Endothelial cell of umbilical vein (primary cell): ENCODE data around the gene FOXL2NB. TPM values are rescaled to one million over a fixed set of nuclear protein-coding genes. Genes with fewer than 3 reads are reported as not detected.

Experiments
- BruUV-seq: library from RNA; stranded (reverse); fragments of 400-500 nt; replicated peaks from 2 replicates; lab custom pipeline; 2021; lab: Mats Ljungman, UMichigan
- CTCF ChIA-PET: fragments of 300-600, 350-600 bp; sonication (Branson Sonifier 250); formaldehyde crosslinking; loops from one replicate; lab custom pipeline; 2021; ENCODE audit warnings: antibody characterized with exemption, inconsistent platforms; lab: Charles Lee
- POLR2A ChIA-PET: fragments of 300-600, 350-600 bp; sonication (Branson Sonifier 250); formaldehyde crosslinking; loops from one replicate; lab custom pipeline; 2021; ENCODE audit warnings: antibody characterized with exemption, inconsistent platforms; lab: Charles Lee
- DNase-seq: peaks from one replicate; pipeline ENCODE4 v3.0.0-alpha.2; 2011; ENCODE audit warnings: low read depth, low spot score
- FAIRE-seq: peaks from 2 replicates; lab custom pipeline; 2011; peaks lifted over from hg19 to GRCh38; lab: Jason Lieb, UNC
- H2AFZ ChIP-seq: 2 replicates; pipeline ENCODE4 v1.6.0; 2012; ENCODE audit warnings: low read depth, low read length, control low read depth, inconsistent platforms
- H3K27ac ChIP-seq: 2 replicates; pipeline ENCODE4 v1.5.1; 2011; ENCODE audit warnings: low read depth, mild to moderate bottlenecking, control low read depth, low read length, moderate library complexity; ENCODE audit not compliant: insufficient read depth
- H3K27me3 ChIP-seq, 2 experiments: 2 replicates each; pipeline versions ENCODE4 v1.6.0 to v1.6.1; 2011; ENCODE audit warnings: low read length in 2 of 2, mixed read lengths in 1 of 2; ENCODE audit not compliant: control insufficient read depth in 2 of 2, insufficient read depth in 2 of 2
- H3K36me3 ChIP-seq, 2 experiments: 2 replicates in 1 of 2; 3 replicates in 1 of 2; pipeline ENCODE4 v1.5.1; 2011; ENCODE audit warnings: low read length in 2 of 2, mild to moderate bottlenecking in 1 of 2, moderate library complexity in 1 of 2; ENCODE audit not compliant: control insufficient read depth in 2 of 2, insufficient read depth in 2 of 2; ENCODE audit errors: extremely low read depth in 1 of 2
- H3K4me1 ChIP-seq: 3 replicates; pipeline ENCODE4 v1.5.1; 2011; ENCODE audit warnings: mild to moderate bottlenecking, low read length; ENCODE audit not compliant: control insufficient read depth, insufficient read depth; ENCODE audit errors: extremely low read depth
- H3K4me2 ChIP-seq: 2 replicates; pipeline ENCODE4 v1.6.1; 2011; ENCODE audit warnings: low read length, control low read depth, mixed read lengths; ENCODE audit not compliant: insufficient read depth
- H3K4me3 ChIP-seq, 3 experiments: fragments of 200-600 bp in 1 of 3; sonication (generic), shearing (Covaris generic) in 1 of 3; replicated peaks in 1 of 3; 2 replicates each; pipeline ENCODE4 v1.5.1; 2011 to 2016; ENCODE audit warnings: control low read depth in 3 of 3, low read length in 3 of 3, mild to moderate bottlenecking in 2 of 3, inconsistent platforms in 1 of 3, low read depth in 1 of 3, moderate library complexity in 1 of 3; ENCODE audit not compliant: insufficient read depth in 1 of 3
- H3K79me2 ChIP-seq: 2 replicates; pipeline ENCODE4 v1.6.0; 2012; ENCODE audit warnings: low read length, inconsistent platforms; ENCODE audit not compliant: control insufficient read depth, insufficient read depth
- H3K9ac ChIP-seq: replicated peaks from 2 replicates; pipeline ENCODE3; 2011; ENCODE audit warnings: low read length, control low read depth; ENCODE audit not compliant: insufficient read depth; ENCODE audit errors: extremely low read depth
- H3K9me1 ChIP-seq: replicated peaks from 3 replicates; pipeline ENCODE4 v1.6.0; 2011; ENCODE audit warnings: mild to moderate bottlenecking, low read length; ENCODE audit not compliant: control insufficient read depth, insufficient read depth; ENCODE audit errors: extremely low read depth
- H3K9me3 ChIP-seq: replicated peaks from 2 replicates; pipeline ENCODE4 v1.5.1; 2012; ENCODE audit warnings: low read length, inconsistent platforms; ENCODE audit not compliant: control insufficient read depth, insufficient read depth
- H4K20me1 ChIP-seq: replicated peaks from 2 replicates; pipeline ENCODE3; 2011; ENCODE audit warnings: mild to moderate bottlenecking, low read length; ENCODE audit not compliant: control insufficient read depth, insufficient read depth; ENCODE audit errors: extremely low read depth
- CTCF ChIP-seq, 2 donors: IDR thresholded peaks; 1 replicate in 1 of 2; 2 replicates in 1 of 2; pipeline ENCODE4 v1.5.1; 2011; ENCODE audit warnings: low read length in 2 of 2, mild to moderate bottlenecking in 2 of 2, moderate library complexity in 2 of 2, control low read depth in 1 of 2, inconsistent platforms in 1 of 2, low read depth in 1 of 2; ENCODE audit not compliant: insufficient read depth in 1 of 2; ENCODE audit errors: extremely low read depth in 1 of 2
- EZH2 ChIP-seq: IDR thresholded peaks from 2 replicates; pipeline ENCODE4 v1.6.1; 2012; ENCODE audit warnings: borderline replicate concordance, low read depth, mild to moderate bottlenecking, moderate library complexity, low read length, inconsistent platforms; ENCODE audit not compliant: severe bottlenecking
- FOS ChIP-seq: IDR thresholded peaks from 2 replicates; pipeline ENCODE4 v1.6.1; 2011; ENCODE audit warnings: mild to moderate bottlenecking, low read length, moderate library complexity, borderline replicate concordance; ENCODE audit not compliant: insufficient read depth
- GATA2 ChIP-seq: IDR thresholded peaks from 2 replicates; pipeline ENCODE4 v1.7.0; 2011; ENCODE audit warnings: low read depth, mild to moderate bottlenecking, moderate library complexity, mixed read lengths, low read length; ENCODE audit not compliant: insufficient read length, insufficient read depth
- JUN ChIP-seq: IDR thresholded peaks from 2 replicates; pipeline ENCODE4 v1.6.1; 2011; ENCODE audit warnings: borderline replicate concordance, low read depth; ENCODE audit not compliant: insufficient read length, insufficient read depth
- MAX ChIP-seq: IDR thresholded peaks from 2 replicates; pipeline ENCODE4 v1.6.1; 2011; ENCODE audit not compliant: insufficient read depth, insufficient read length
- MYC ChIP-seq: IDR thresholded peaks from one replicate; pipeline ENCODE4 v1.6.1; 2011; ENCODE audit warnings: mild to moderate bottlenecking, low read depth, low read length
- POLR2A ChIP-seq: IDR thresholded peaks from 2 replicates; pipeline ENCODE4 v1.6.1; 2012; ENCODE audit warnings: low read depth, mild to moderate bottlenecking, control low read depth, low read length
- POLR2AphosphoS5 ChIP-seq: IDR thresholded peaks from 2 replicates; pipeline ENCODE4 v1.6.1; 2012; ENCODE audit warnings: low read depth, mild to moderate bottlenecking, control low read depth, low read length, moderate library complexity; ENCODE audit not compliant: insufficient read depth
- dilution Hi-C: fragments of 300-500 bp; cut with MboI; formaldehyde crosslinking; loops from one replicate; pipeline ENCODE4 v1.15.0; 2019; ENCODE audit warnings: low sequenced_read_pairs; ENCODE audit not compliant: extremely low pct_ligation_motif_present
- intact Hi-C: fragments of 100-400 bp; cut with micrococcal nuclease; formaldehyde crosslinking; loops from one replicate; pipeline ENCODE4 v1.10.0; 2022
- polyA plus RNA-seq, 4 experiments: library from polyadenylated mRNA; depleted of rRNA in 3 of 4; stranded (reverse) in 3 of 4; unstranded in 1 of 4; fragments of >200 nt; gene quantifications; 2 replicates each; pipeline versions ENCODE4 v1.2.1 to v1.2.3, GENCODE V29; 2011 to 2012; ENCODE audit warnings: missing spikeins in 1 of 4
- total RNA-seq: library from RNA; stranded (reverse); gene quantifications from 2 replicates; pipeline ENCODE4 v1.2.3, GENCODE V29; 2021

The FOXL2NB gene
- total and polyA plus RNA-seq, 2 donors (not counting 3 experiments of a cell fraction or from before 2014, with no cell fraction given): 0.01 TPM; not detected in 1

- Histone ChIP-seq H3K36me3 (no peaks in the 10 kb centered on the region), H3K4me1 (no peaks in the 10 kb centered on the region), H3K4me3 (no peak overlapping the region), H3K9me3 (no peaks in the 10 kb centered on the region), H3K9ac (no peak overlapping the region), H3K79me2 (no peaks in the 10 kb centered on the region), H3K4me2 (no peak overlapping the region), H3K27me3 (peaks cover 0 to 2% of the 10 kb centered on the region in 2 experiments), H3K9me1 (no peaks in the 10 kb centered on the region), H3K27ac (no peak overlapping the region), H2AFZ (no peak overlapping the region), H4K20me1 (no peaks in the 10 kb centered on the region)
- intact Hi-C loops (no loop called here), dilution Hi-C loops (no loop called here)
- DNase-seq: peak; percentile 16
- ChIA-PET CTCF (interaction anchor here (1.0 kb wide), 1 partner anchor 38 kb away, joined by 3 read pairs; no protein-coding TSS in a partner anchor), POLR2A (no interaction called here)
- FAIRE-seq: no peak
- BruUV-seq: no TSS peak
- TF ChIP-seq FOS (no peak), EZH2 (no peak), MAX (no peak), POLR2AphosphoS5 (no peak), MYC (no peak), GATA2 (no peak)
Measured at GRCh38 chr3:138974462-138974861, 27.4 kb downstream of the FOXL2NB start.

- CTCF ChIA-PET: no interaction called here
- H3K27ac ChIP-seq: no peak overlapping the region
- no peaks in the 10 kb centered on the region for H3K9me3 ChIP-seq
- H3K79me2 ChIP-seq: no peaks in the 10 kb centered on the region
- no peak overlapping the region for H2AFZ ChIP-seq
- H3K36me3 ChIP-seq: no peaks in the 10 kb centered on the region
- H4K20me1 ChIP-seq: no peaks in the 10 kb centered on the region
- H3K27me3 ChIP-seq: peaks cover 0 to 2% of the 10 kb centered on the region in 2 experiments
- H3K4me1 ChIP-seq: no peaks in the 10 kb centered on the region
- H3K9ac ChIP-seq: no peak overlapping the region
- no peak overlapping the region for H3K4me2 ChIP-seq
- POLR2A ChIA-PET: no interaction called here
- no peak for FAIRE-seq
- dilution Hi-C loops: no loop called here
- H3K4me3 ChIP-seq: no peak overlapping the region
- no peak for DNase-seq
- intact Hi-C loops: no loop called here
- no peaks in the 10 kb centered on the region for H3K9me1 ChIP-seq
- no peak for TF ChIP-seq GATA2
- TF ChIP-seq FOS: no peak
- no peak for TF ChIP-seq JUN
- no peak for TF ChIP-seq MAX
- no peak for TF ChIP-seq CTCF (IDR thresholded peaks at IDR 0.05; ENCODE audit: extremely low read depth in 1 of 2, insufficient read depth in 1 of 2, low read depth in 1 of 2, low read length in 2 of 2)
- TF ChIP-seq MYC: no peak
- TF ChIP-seq POLR2A: no peak
- TF ChIP-seq POLR2AphosphoS5: no peak
- TF ChIP-seq EZH2: no peak
- BruUV-seq: no TSS peak
Measured at GRCh38 chr3:138975351-138975750, 28.3 kb downstream of the FOXL2NB start.
